HepG2 (cell line): Measurements from ENCODE around the gene RIPOR1. TPM values are rescaled to one million over a fixed set of nuclear protein-coding genes. Genes with fewer than 3 reads are reported as not detected.

Experiments used
- AGO2 ChIP-seq: fragments of 200-400 bp; formaldehyde crosslinking; optimal IDR thresholded peaks from 2 replicates; pipeline ENCODE3; 2017; ENCODE audit warnings: mild to moderate bottlenecking, low read depth, low read length, moderate library complexity
- MLXIP ChIP-seq: sonication (generic); formaldehyde crosslinking; IDR thresholded peaks from 2 replicates; pipeline ENCODE4 v1.9.0; 2021; ENCODE audit warnings: missing genetic modification reagents, borderline replicate concordance
- POLR2G ChIP-seq: fragments of 200-400 bp; formaldehyde crosslinking; IDR thresholded peaks from 2 replicates; pipeline ENCODE4 v1.6.1; 2018; ENCODE audit warnings: mild to moderate bottlenecking, low read depth, low read length, moderate library complexity
- SIN3B ChIP-seq: fragments of 150-350 bp; IDR thresholded peaks from 2 replicates; pipeline ENCODE4 v1.6.1; 2014; ENCODE audit warnings: low read length
- ZC3H13 ChIP-seq: sonication (generic); formaldehyde crosslinking; IDR thresholded peaks from 2 replicates; pipeline ENCODE4 v1.8.1; 2023; ENCODE audit warnings: mild to moderate bottlenecking, missing genetic modification reagents, moderate library complexity
- ZKSCAN5 ChIP-seq: sonication (generic); formaldehyde crosslinking; IDR thresholded peaks from 2 replicates; pipeline ENCODE4 v1.5.1; 2020; ENCODE audit warnings: mild to moderate bottlenecking, missing genetic modification reagents
- ZNF432 ChIP-seq: sonication (generic); formaldehyde crosslinking; IDR thresholded peaks from 2 replicates; pipeline ENCODE4 v1.5.0; 2020; ENCODE audit warnings: missing genetic modification reagents, mild to moderate bottlenecking, borderline replicate concordance
- ZNF597 ChIP-seq: sonication (generic); formaldehyde crosslinking; IDR thresholded peaks from 2 replicates; pipeline ENCODE4 v1.5.0; 2020; ENCODE audit warnings: missing genetic modification reagents
- ZNF883 ChIP-seq: sonication (generic); formaldehyde crosslinking; IDR thresholded peaks from 2 replicates; pipeline ENCODE4 v1.5.1; 2020; ENCODE audit warnings: mild to moderate bottlenecking, missing genetic modification reagents; ENCODE audit errors: not compliant biosample characterization
- ZSCAN12 ChIP-seq: sonication (generic); formaldehyde crosslinking; IDR thresholded peaks from 2 replicates; pipeline ENCODE4 v1.9.0; 2021; ENCODE audit warnings: mild to moderate bottlenecking, missing genetic modification reagents
- ZSCAN20 ChIP-seq: sonication (generic); formaldehyde crosslinking; IDR thresholded peaks from 2 replicates; pipeline ENCODE4 v1.4.0; 2020; ENCODE audit warnings: missing genetic modification reagents, mild to moderate bottlenecking, borderline replicate concordance
- polyA plus RNA-seq, 8 experiments: library from polyadenylated mRNA; depleted of rRNA in 3 of 8; stranded (reverse) in 7 of 8; unstranded in 1 of 8; fragments of >200 nt; fragmentation: Illumina TruSeq in 4 of 8; extraction: Trizol in 4 of 8; gene quantifications; 2 replicates each; pipeline versions ENCODE4 v1.2.1 to v1.2.3, GENCODE V29; 2011 to 2016; ENCODE audit warnings: low read depth in 4 of 8, missing spikeins in 1 of 8, mixed read lengths in 1 of 8; ENCODE audit not compliant: insufficient read depth in 1 of 8
- total RNA-seq, 5 experiments: library from RNA; depleted of rRNA; stranded (reverse); fragments of >200 nt; fragmentation: Illumina TruSeq; extraction: Trizol; gene quantifications; 2 replicates each; pipeline ENCODE4 v1.2.3, GENCODE V29; 2016; ENCODE audit warnings: low read depth in 1 of 5

The RIPOR1 gene
- total and polyA plus RNA-seq, 2 of the 13 experiments (the other 11 are each of a cell fraction or from before 2014, with no cell fraction given) = 4.6 to 8.1 TPM

GRCh38 chr16:67544329-67544841 lies 15.8 kb downstream of the RIPOR1 start (continued):
- TF ChIP-seq MLXIP = no peak
- TF ChIP-seq ZNF432 (CRISPR knock-in tag) = no peak
- peak; percentile 4; the same call in 1 of the 2 replicates for TF ChIP-seq POLR2G
- TF ChIP-seq SIN3B = no peak
- TF ChIP-seq ZSCAN20 (CRISPR knock-in tag) = no peak
- no peak for TF ChIP-seq ZKSCAN5 (CRISPR knock-in tag)
- TF ChIP-seq ZNF883 = no peak
- TF ChIP-seq ZC3H13 = no peak
- no peak for TF ChIP-seq ZSCAN12 (CRISPR knock-in tag)
- no peak for TF ChIP-seq ZNF597 (CRISPR knock-in tag)
- TF ChIP-seq AGO2 = peak; percentile 83
